ENCODE results near the gene SOWAHA.

SOWAHA gene

GRCh38 chr5:132812781-132813598, at the start of gene SOWAHA:
TSS of gene SOWAHA (plus strand) at chr5:132813302. CDS start at chr5:132813622, 320 bp downstream.
- no peak for DNase-seq

DNA sequence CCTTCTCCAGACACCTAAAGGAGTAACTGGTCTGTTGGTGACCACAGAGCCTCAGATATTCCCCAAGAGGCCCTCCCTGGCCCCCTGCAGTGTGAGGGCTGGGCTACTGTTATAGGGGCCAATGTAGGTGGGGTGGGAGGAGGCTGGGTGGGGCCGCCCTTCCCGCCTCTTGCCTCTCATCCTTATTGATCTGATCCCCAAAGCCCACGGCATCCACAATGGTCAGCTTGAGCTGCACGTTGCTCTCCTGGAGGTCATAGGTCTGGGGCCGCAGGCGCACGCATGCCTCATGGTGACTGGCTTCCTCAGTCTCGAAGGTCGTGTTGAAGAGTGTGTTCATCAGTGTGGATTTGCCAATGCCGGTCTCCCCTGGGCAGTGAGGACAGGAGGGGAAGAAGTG, 49.1 kb upstream of the SOWAHA start:
- DNase-seq: no peak

- DNase-seq: no peak
Measured at GRCh38 chr5:132764671-132765238, 48.3 kb upstream of the SOWAHA start.

DNA sequence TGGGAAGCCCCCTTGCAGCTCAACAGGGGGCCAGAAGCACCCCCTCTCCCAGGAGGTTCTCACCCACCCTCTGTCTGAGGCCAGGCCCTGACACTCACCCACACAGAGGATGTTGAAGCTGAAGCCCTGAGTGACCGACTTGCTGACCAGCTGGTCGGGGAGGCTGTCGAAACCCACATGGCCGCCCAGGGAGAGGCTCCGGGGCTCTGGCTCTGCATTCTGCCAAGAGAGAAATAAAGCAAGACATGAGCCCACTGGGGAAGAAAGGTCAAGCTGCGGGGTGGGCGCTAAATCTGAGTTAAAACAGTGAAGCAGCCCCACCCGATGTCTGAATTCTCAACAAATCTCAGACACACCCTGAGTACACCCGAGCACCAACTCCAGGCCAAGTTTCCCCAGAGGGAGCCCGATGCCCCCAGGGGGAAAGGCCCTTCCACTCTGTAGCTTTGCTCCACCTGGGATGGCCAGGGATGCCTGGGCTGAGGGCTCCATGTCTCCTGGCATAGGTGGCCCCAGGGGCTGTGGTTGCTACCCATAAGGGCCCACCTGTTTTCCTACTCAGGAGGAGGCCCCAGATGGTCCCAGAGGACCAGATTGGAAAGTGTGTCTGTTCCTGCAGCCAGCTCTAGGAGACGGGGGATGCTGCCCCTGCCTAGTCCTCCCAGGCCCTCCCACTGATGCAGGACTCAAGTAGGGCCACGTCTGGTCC, 47.6 kb upstream of the SOWAHA start:
- no peak for DNase-seq

DNA sequence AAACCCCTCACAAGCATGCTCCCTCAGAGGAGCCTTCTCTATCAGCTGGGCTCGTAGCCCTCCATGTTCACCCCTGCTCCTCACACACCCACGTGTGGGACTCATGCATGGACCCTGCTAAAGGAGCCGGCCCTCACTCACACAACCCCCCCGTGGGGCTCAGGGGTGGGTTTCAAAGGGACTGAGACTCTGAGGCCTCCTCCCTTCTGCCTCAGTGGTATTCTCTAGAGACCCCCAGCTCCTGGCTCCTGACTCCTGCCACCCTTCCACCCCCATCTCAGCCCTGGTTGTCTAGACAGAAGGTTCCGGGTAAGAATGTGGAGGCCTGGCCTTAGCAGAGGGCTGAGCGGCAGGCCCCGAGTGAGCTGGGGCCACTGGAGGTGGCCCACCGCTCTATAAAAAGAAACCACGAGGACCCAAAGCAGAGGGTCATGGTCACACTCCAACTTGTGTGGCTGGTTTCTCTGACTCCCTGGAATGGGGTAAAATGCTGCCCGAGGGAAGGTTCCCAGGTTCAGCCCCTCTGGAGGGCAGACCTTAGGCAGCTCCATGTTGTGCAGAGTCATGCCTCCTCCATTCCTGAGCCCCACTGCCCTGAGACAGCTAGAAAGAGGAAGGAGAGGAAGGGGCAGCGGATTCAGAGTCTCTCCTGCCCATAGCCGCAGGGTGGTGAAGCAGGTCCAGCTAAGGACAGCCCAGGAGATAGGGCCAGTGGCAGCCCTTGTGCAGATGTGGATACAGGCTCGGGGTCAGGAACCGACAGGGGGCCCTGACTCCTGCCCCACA, 46.9 kb upstream of the SOWAHA start:
- DNase-seq: no peak

GRCh38 chr5:132766806-132767055, 46.4 kb upstream of the SOWAHA start:
- no peak for DNase-seq

DNA sequence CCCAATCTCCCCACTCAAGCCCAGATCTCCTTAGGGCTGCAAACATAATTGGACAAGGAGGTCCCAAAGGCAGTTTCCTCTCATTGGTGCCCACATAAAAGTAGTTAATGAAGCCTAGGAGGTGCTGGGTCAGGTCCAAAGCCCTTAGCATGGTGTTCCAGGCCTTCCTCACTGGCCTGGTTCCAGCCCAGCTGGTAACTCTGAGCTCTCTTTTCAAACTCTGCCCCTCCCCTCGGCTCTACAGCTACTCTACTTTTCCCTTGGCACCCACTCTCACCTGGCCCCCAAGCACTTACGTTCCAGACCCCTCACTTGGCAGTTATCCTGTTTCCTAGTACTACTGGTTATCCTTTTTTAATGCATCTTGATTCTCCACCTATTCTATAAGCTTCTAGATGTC, 46.0 kb upstream of the SOWAHA start:
- DNase-seq: no peak

- no peak for DNase-seq
Measured at GRCh38 chr5:132768485-132768868, 44.6 kb upstream of the SOWAHA start.

DNA sequence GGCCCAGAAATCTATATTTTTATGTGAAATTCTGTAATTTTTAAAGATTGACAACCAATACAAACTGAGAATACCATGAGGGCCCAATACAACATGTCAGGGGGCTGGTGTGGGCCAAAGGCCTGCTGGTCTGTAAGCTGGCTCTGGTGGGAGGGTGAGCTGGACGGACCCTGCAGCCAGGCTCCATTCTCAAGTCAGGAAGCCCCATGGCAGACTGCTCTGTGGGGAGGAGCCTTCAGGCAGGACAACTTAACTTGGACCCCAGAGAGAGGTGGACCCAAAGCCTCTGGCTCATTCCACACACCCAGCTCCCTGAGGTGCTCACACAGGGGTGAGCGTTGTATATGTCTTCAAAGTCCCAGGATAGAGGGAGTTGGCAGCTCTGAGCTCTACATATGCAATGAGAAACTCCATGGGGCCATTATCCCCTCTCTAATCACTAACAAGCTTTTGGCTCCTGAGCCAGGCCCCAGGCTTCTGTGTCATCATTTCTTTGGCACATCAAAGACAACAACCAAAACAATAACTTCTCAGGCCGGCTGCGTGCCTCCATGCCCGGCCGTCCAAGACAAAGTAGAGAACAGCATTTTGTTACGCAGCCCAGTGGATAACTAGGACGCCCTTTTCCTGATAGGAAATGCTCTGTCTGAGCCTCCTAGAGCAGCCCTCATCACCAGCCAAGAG, 42.5 kb upstream of the SOWAHA start:
- DNase-seq: no peak

DNA sequence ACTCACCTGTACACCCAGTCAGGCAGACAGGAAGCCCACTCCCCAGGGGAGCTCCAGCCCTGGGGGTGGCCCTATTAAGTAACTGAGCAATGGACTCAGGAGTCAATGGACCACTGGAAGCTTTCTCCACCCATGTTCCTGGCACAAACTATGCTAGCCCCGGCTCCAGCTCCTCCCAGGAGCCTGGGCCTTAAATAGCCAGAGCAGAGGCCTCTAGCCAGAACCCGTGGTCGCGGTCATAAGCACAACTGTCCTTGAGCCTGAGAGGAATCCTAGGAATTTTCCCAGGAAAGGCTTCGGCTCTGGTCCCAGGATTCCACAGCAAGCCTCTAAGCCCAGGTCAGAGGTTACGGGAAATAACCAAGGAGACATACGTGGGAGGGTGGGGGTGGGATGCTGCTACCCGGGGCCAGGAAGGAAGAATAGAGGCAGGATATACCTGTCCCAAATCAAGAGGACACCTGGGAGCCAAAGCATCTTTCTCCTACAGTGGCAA, 41.6 kb upstream of the SOWAHA start:
- DNase-seq: no peak

GRCh38 chr5:132772291-132773070, 40.6 kb upstream of the SOWAHA start:
- DNase-seq: no peak

DNA sequence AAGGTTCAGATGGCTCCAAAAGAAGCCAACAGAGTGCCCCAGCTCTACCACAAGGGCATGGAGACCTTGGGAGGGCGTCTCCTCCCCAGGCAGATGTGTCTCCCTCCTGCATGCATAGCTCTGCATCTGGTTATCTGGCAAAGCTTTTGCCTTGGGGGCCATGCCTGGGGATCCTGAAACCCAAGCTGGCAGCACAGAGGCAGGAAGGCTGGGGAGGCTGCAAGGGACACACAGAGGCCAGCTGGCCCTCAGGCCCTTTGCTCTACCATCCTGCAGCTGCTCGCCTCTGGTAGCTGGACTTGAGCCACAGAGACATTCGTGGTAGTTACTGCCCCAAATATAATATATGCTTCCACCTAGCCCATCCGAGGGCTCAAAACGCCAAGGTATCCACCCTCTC, 40.0 kb upstream of the SOWAHA start:
- no peak for DNase-seq

GRCh38 chr5:132773601-132774355, 39.3 kb upstream of the SOWAHA start:
- no peak for DNase-seq

DNA sequence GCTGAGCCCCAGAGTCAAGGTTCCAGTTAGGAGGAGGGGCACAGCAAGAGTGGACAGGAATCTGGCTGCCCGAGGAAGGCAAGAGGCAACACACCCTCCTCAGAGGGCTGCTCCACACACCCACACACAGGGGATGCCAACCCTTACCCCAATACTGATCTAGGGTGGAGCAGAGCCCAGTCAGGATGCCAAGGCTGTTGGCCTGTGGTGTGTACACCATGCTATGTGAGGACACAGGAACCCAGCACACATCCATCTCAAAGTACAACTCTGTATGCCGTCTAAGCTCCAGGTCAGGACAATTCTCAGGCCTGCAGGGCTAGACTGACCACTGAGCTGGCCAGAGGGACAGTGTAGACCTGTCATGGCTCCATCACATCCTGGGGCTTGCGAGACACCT, 38.7 kb upstream of the SOWAHA start:
- DNase-seq: no peak

DNA sequence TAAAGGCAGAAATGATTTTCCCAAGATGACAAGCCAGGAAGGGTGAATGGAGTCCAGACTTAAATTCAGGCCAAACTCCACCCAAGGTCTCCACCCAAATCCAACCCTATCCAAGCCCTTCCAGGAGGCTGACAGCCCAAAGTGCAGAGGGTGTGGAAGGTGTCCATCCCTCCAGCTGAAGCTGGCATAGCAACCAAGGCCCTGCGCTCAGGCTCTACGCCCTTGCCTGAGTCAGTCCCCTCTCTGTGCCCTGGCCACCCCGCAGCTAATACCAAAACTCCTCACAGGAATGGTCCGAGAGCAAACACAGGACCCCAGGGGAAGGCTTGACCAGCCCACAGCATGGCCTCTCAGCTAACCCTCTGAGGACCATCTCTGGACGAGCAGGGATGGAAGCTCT, 38.2 kb upstream of the SOWAHA start:
- no peak for DNase-seq

- no peak for DNase-seq
Measured at GRCh38 chr5:132775476-132775961, 37.6 kb upstream of the SOWAHA start.

DNA sequence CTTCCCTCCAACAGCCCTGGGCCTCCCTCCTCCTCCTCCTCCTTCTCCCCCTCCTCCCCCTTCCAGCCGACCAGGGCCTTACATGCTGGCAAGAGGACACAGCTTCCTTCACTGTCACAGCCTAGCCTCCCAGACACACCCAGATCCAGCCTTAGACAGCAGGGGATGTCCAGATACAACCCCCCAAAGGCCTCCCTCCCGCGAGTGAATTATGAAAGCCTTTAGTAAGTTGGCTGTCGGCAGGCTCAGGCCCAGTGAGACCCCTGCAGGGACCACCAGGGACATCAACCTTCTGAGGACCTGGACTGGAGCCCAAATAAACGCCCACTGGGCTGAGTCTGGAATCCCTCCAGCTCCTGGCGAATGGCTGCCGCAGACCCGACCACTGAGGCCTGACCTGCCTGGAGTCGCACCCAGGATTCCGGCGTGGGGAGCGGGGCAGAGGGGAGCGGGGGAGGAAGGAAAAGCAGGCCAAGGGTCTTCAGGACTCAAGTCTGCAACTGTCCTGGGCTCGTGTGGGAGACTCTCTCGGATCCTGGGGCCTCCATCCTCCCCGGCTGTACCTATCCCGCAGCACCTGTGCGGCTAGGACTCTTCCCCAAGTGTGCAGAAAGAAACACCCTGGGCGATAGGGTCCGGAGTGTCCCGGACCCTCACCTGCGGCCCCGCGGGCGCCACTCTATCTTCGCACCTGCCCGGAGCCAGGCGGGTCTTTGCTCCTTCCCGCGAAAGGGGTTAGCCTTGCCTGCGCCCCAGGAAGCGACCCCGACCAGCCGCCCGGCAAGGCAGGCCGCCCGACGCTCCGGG, 36.8 kb upstream of the SOWAHA start:
- DNase-seq: peak; percentile 62

- DNase-seq: no peak
Measured at GRCh38 chr5:132776938-132777208, 36.2 kb upstream of the SOWAHA start.

- DNase-seq: peak; percentile 81
Measured at GRCh38 chr5:132777209-132778069, 35.7 kb upstream of the SOWAHA start, which contains the start of gene SEPTIN8. TSS of gene SEPTIN8 (minus strand) at chr5:132777239. CDS start at chr5:132777137, 102 bp downstream.
